Measurements from ENCODE around the gene TGFA. TPM values are rescaled to one million over a fixed set of nuclear protein-coding genes. Genes with fewer than 3 reads are reported as not detected.

Gene TGFA
- total and polyA plus RNA-seq, 2 experiments from 2014 or later: 9.2 to 17.3 TPM

DNA sequence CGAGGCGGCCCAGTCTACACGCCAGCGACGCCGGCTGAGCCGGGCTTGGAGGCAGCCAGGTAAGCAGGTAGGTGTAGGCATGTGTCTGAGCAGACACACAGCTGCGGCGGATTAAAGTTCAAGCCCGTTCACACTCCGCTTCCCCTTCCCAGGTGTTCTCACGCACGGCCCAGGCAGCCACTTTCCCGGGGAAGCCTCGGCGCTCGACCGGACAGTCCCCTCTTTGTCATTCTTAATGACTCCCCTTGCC lies 367 bp downstream of the TGFA start:
- Histone ChIP-seq H3K27ac (no peak overlapping the region), H3K79me2 (ENCODE audit: insufficient read depth) (no peaks in the 10 kb centered on the region), H3K4me3 (peak overlapping the region; percentile 75), H3K9me2 (ENCODE audit: insufficient read depth) (no peaks in the 10 kb centered on the region), H3K4me2 (ENCODE audit: unreplicated experiment) (peak overlapping the region; percentile 72), H3K36me3 (ENCODE audit: low read depth) (no peaks in the 10 kb centered on the region), H3F3A (ENCODE audit: insufficient read depth) (0 out of 2 replicates have a peak, but pooled peaks cover 7% of the 10 kb centered on the region), H3K27me3 (replicated peaks; ENCODE audit: insufficient read depth) (0 out of 2 replicates have a peak, but pooled peaks cover 9% of the 10 kb centered on the region), H3K9me3 (ENCODE audit: low read depth) (no peaks in the 10 kb centered on the region), H4K20me1 (ENCODE audit: insufficient read depth) (no peaks in the 10 kb centered on the region), H3K4me1 (ENCODE audit: insufficient read depth) (no peaks in the 10 kb centered on the region), H2AFZ (peak overlapping the region; percentile 86), H3K9ac (peak overlapping the region; percentile 52)
- no peak for TF ChIP-seq EZH2phosphoT487 (IDR thresholded peaks at IDR 0.05; ENCODE audit: insufficient read depth, low read depth)
- no peak for TF ChIP-seq EZH2 (IDR thresholded peaks at IDR 0.05; ENCODE audit: insufficient read depth, poor library complexity, severe bottlenecking)
- in situ Hi-C loops (cut with MboI): no loop called here
- DNase-seq: no peak
- whole genome bisulfite sequencing, 2 experiments (ENCODE audit: low coverage in 1 of 2, low lambda C conversion rate in 2 of 2, missing lambda C conversion rate in 2 of 2): 1 to 2% methylated on average over 18 of the region's 18 CpGs

DNA sequence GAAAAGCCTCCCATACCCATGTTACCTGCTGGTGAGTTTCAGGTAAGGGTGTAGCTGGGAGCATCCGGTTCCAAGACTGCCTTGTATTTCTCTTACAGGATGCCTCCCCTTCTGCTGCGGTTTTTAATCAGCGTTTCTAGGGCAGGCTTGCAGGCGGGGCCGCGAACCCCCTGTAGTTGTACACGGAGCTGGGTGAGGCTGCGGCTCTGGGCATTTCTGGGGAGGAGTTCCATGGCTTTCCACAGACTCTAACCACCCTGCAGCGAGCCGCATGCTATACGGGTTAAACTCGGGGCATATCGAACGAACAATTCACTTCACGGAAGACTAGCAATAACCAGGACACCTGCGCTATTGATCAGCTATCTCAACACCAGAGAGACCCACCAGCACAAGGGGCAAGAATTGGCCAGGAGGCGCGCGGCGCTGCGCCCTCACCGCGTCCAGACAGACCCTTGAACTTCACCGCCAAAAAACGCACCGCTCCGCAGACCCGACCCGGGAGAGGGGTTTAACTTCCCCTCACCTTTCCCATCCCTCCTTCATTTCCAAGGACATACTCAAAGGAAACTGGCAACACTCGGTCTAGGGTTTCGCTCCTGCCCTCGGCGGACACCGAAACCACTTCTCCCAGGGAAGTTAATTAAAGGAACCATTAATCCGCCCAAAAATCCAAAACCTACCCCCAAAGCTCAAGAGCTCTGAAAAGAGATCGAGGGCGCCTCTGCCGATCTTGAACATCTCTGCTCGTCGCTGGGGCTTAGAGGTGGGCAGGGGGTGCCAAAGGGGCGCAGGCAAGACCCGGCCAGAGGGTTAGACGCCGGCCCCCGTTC lies 909 bp downstream of the TGFA start:
- TF ChIP-seq EZH2phosphoT487 (IDR thresholded peaks at IDR 0.05; ENCODE audit: insufficient read depth, low read depth) (no peak), EZH2 (IDR thresholded peaks at IDR 0.05; ENCODE audit: insufficient read depth, poor library complexity, severe bottlenecking) (no peak)
- H3K4me2 ChIP-seq (ENCODE audit: unreplicated experiment): peak overlapping the region; percentile 72
- in situ Hi-C loops (cut with MboI): no loop called here

GRCh38 chr2:70551167-70551566 lies 2.5 kb downstream of the TGFA start:
- Histone ChIP-seq H2AFZ (no peak overlapping the region; the same call in 1 of the 2 replicates), H3F3A (ENCODE audit: insufficient read depth) (0 out of 2 replicates have a peak, but pooled peaks cover 7% of the 10 kb centered on the region), H3K79me2 (ENCODE audit: insufficient read depth) (no peaks in the 10 kb centered on the region), H3K36me3 (ENCODE audit: low read depth) (no peaks in the 10 kb centered on the region), H3K27ac (no peak overlapping the region), H3K4me1 (ENCODE audit: insufficient read depth) (no peaks in the 10 kb centered on the region), H3K27me3 (replicated peaks; ENCODE audit: insufficient read depth) (no peaks in the 10 kb centered on the region), H3K4me3 (no peak overlapping the region; the same call in 1 of the 2 replicates), H3K9me2 (ENCODE audit: insufficient read depth) (no peaks in the 10 kb centered on the region), H4K20me1 (ENCODE audit: insufficient read depth) (no peaks in the 10 kb centered on the region), H3K9me3 (ENCODE audit: low read depth) (no peaks in the 10 kb centered on the region), H3K4me2 (ENCODE audit: unreplicated experiment) (peak overlapping the region; percentile 72), H3K9ac (no peak overlapping the region)
- in situ Hi-C loops (cut with MboI): no loop called here
- DNase-seq: no peak
- TF ChIP-seq EZH2phosphoT487 (IDR thresholded peaks at IDR 0.05; ENCODE audit: insufficient read depth, low read depth): no peak
- no peak for TF ChIP-seq EZH2 (IDR thresholded peaks at IDR 0.05; ENCODE audit: insufficient read depth, poor library complexity, severe bottlenecking)
- 73 to 74% methylated on average over 7 of the region's 7 CpGs for WGBS, 2 experiments (ENCODE audit: low coverage in 1 of 2, low lambda C conversion rate in 2 of 2, missing lambda C conversion rate in 2 of 2)

More for the DNA sequence above, 909 bp downstream of the TGFA start:
- peak overlapping the region; percentile 52 for H3K9ac ChIP-seq
- no peaks in the 10 kb centered on the region for H4K20me1 ChIP-seq (ENCODE audit: insufficient read depth)
- H3K36me3 ChIP-seq (ENCODE audit: low read depth): no peaks in the 10 kb centered on the region
- DNase-seq: peak; percentile 45
- H3K4me1 ChIP-seq (ENCODE audit: insufficient read depth): no peaks in the 10 kb centered on the region
- H3K27ac ChIP-seq: no peak overlapping the region
- H3K79me2 ChIP-seq (ENCODE audit: insufficient read depth): no peaks in the 10 kb centered on the region
- peak overlapping the region; percentile 86 for H2AFZ ChIP-seq
- H3K4me3 ChIP-seq: peak overlapping the region; percentile 75
- 0 out of 2 replicates have a peak, but pooled peaks cover 9% of the 10 kb centered on the region for H3K27me3 ChIP-seq (replicated peaks; ENCODE audit: insufficient read depth)
- no peaks in the 10 kb centered on the region for H3K9me3 ChIP-seq (ENCODE audit: low read depth)
- no peaks in the 10 kb centered on the region for H3K9me2 ChIP-seq (ENCODE audit: insufficient read depth)
- WGBS, 2 experiments (ENCODE audit: low coverage in 1 of 2, low lambda C conversion rate in 2 of 2, missing lambda C conversion rate in 2 of 2): 2 to 3% methylated on average over 45 of the region's 45 CpGs
- 0 out of 2 replicates have a peak, but pooled peaks cover 7% of the 10 kb centered on the region for H3F3A ChIP-seq (ENCODE audit: insufficient read depth)

DNA sequence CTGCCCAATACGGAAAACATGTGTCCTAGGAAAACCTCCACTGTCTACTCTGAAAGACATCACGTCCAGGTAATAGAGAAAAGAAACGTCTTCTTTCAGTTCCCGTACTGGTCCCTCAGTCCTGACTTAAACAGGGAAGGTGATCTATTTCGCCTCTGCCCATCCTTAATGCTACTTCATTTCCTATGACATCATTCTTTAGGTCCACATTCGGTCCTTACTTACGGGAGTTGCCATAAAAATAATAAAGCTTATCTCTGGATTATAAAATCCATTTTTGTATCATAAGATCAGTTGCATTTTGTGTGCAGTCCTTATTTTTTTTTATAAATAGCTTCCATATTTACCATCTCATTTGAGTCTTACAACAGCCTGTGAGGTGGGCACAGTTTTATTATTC lies 3.7 kb downstream of the TGFA start:
- Histone ChIP-seq H3F3A (ENCODE audit: insufficient read depth) (0 out of 2 replicates have a peak, but pooled peaks cover 7% of the 10 kb centered on the region), H3K4me2 (ENCODE audit: unreplicated experiment) (no peak overlapping the region), H3K4me1 (ENCODE audit: insufficient read depth) (no peaks in the 10 kb centered on the region), H3K79me2 (ENCODE audit: insufficient read depth) (no peaks in the 10 kb centered on the region), H3K27me3 (replicated peaks; ENCODE audit: insufficient read depth) (no peaks in the 10 kb centered on the region), H4K20me1 (ENCODE audit: insufficient read depth) (no peaks in the 10 kb centered on the region), H3K9me3 (ENCODE audit: low read depth) (no peaks in the 10 kb centered on the region), H3K36me3 (ENCODE audit: low read depth) (no peaks in the 10 kb centered on the region), H2AFZ (no peak overlapping the region), H3K9me2 (ENCODE audit: insufficient read depth) (no peaks in the 10 kb centered on the region), H3K4me3 (no peak overlapping the region), H3K9ac (no peak overlapping the region), H3K27ac (no peak overlapping the region)
- DNase-seq: no peak
- no peak for TF ChIP-seq EZH2phosphoT487 (IDR thresholded peaks at IDR 0.05; ENCODE audit: insufficient read depth, low read depth)
- TF ChIP-seq EZH2 (IDR thresholded peaks at IDR 0.05; ENCODE audit: insufficient read depth, poor library complexity, severe bottlenecking): no peak
- in situ Hi-C loops (cut with MboI): no loop called here
- WGBS, 2 experiments (ENCODE audit: low coverage in 1 of 2, low lambda C conversion rate in 2 of 2, missing lambda C conversion rate in 2 of 2): 91 to 94% methylated on average over 7 of the region's 7 CpGs
